OCI-M2 (cell line): Measurements from ENCODE around the gene EZH2.

Experiments used
- DNase-seq: peaks from one replicate; lab custom pipeline; 2025; ENCODE audit not compliant: unreplicated experiment; lab: John Stamatoyannopoulos, UW

The EZH2 gene

GRCh38 chr7:148773334-148773733 is 110.8 kb downstream of the EZH2 start:
- no peak for DNase-seq

GRCh38 chr7:148772297-148773089 is 111.6 kb downstream of the EZH2 start:
- DNase-seq: no peak

- DNase-seq: no peak
Observed at GRCh38 chr7:148770004-148770403, 114.1 kb downstream of the EZH2 start.

- DNase-seq: no peak
Observed at GRCh38 chr7:148763622-148764021, 120.5 kb downstream of the EZH2 start.

GRCh38 chr7:148761499-148762278 is 122.4 kb downstream of the EZH2 start:
- no peak for DNase-seq
